Activated naive CD4-positive, alpha-beta T cell treated with Interleukin-2 at 50 U/mL for 16 hours (primary cell): ENCODE measurements around the gene KIRREL1.

ENCODE experiments used
- DNase-seq: peaks from one replicate; pipeline ENCODE4 v3.0.0-alpha.2; 2020

Gene KIRREL1

GRCh38 chr1:157975228-157975950 is 18.1 kb upstream of the KIRREL1 start:
- no peak for DNase-seq

GRCh38 chr1:157976888-157977287 is 16.6 kb upstream of the KIRREL1 start:
- no peak for DNase-seq

GRCh38 chr1:157978586-157979403 is 14.7 kb upstream of the KIRREL1 start:
- no peak for DNase-seq

GRCh38 chr1:157982136-157982535 is 11.3 kb upstream of the KIRREL1 start:
- no peak for DNase-seq

- no peak for DNase-seq
Measured at GRCh38 chr1:157983787-157984186, 9.7 kb upstream of the KIRREL1 start.

GRCh38 chr1:157984469-157984868 is 9.0 kb upstream of the KIRREL1 start:
- no peak for DNase-seq

- no peak for DNase-seq
Measured at GRCh38 chr1:157985473-157985872, 8.0 kb upstream of the KIRREL1 start.

- DNase-seq = no peak
Measured at GRCh38 chr1:157988002-157988401, 5.4 kb upstream of the KIRREL1 start.

GRCh38 chr1:157992031-157992832 is 1.2 kb upstream of the KIRREL1 start:
- DNase-seq = peak; percentile 29

GRCh38 chr1:157992833-157993146 is 655 bp upstream of the KIRREL1 start:
- no peak for DNase-seq

GRCh38 chr1:157993918-157994605 is 617 bp downstream of the KIRREL1 start:
- no peak for DNase-seq

GRCh38 chr1:157994704-157995582 is 1.5 kb downstream of the KIRREL1 start:
- no peak for DNase-seq

- DNase-seq = no peak
Measured at GRCh38 chr1:157995583-157996169, 2.2 kb downstream of the KIRREL1 start.

- no peak for DNase-seq
Measured at GRCh38 chr1:157996433-157996832, 3.0 kb downstream of the KIRREL1 start.

- no peak for DNase-seq
Measured at GRCh38 chr1:158000507-158000906, 7.1 kb downstream of the KIRREL1 start.

GRCh38 chr1:158002022-158002630 is 8.7 kb downstream of the KIRREL1 start:
- no peak for DNase-seq

GRCh38 chr1:158002631-158003405 is 9.4 kb downstream of the KIRREL1 start:
- no peak for DNase-seq

- DNase-seq = no peak
Measured at GRCh38 chr1:158003406-158003800, 10.0 kb downstream of the KIRREL1 start.

GRCh38 chr1:158005224-158005623 is 11.8 kb downstream of the KIRREL1 start:
- no peak for DNase-seq

GRCh38 chr1:158007180-158007579 is 13.7 kb downstream of the KIRREL1 start:
- DNase-seq = no peak
